DLD1 (cell line): ENCODE results near the gene ZBP1.

Experiments
- in situ Hi-C: cut with HindIII; loops from 2 replicates; pipeline ENCODE4 v1.10.0; 2017; ENCODE audit warnings: low sequenced_read_pairs

ZBP1 gene

DNA sequence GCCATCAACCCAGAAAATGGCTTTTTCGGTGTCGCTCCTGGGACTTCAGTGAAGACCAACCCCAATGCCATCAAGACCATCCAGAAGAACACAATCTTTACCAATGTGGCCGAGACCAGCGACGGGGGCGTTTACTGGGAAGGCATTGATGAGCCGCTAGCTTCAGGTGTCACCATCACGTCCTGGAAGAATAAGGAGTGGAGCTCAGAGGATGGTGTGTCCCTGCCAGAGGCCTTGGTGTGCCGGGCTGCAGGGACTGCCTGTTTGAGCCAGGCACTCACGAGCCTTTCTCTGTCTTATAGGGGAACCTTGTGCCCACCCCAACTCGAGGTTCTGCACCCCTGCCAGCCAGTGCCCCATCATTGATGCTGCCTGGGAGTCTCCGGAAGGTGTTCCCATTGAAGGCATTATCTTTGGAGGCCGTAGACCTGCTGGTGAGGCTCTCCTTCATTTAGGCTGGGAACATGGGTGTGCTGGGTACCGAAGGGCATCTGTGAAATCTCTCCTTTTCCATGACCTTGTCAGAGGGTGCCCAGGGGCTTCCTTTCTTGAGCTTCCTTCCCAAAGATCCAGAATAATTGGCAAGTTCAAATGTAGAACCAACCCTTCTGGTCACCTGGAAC lies 55.9 kb downstream of the ZBP1 start:
- in situ Hi-C loops, result no loop called here

DNA sequence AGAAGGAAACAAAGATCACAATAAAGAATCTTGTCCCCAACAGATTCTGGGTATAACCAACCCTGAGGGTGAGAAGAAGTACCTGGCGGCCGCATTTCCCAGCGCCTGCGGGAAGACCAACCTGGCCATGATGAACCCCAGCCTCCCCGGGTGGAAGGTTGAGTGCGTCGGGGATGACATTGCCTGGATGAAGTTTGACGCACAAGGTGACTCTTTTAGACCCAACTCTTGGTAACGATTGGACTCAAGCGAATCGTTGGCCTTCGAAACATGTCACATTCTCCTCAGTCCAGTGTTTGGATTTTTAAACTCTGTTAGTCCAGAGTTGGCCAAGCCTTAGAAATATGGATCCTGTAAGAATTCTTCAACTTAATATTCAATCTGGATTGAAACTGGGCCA lies 56.7 kb downstream of the ZBP1 start:
- in situ Hi-C loops, result no loop called here

- in situ Hi-C loops, result no loop called here
Measured at GRCh38 chr20:57562541-57563465, 57.4 kb downstream of the ZBP1 start.

DNA sequence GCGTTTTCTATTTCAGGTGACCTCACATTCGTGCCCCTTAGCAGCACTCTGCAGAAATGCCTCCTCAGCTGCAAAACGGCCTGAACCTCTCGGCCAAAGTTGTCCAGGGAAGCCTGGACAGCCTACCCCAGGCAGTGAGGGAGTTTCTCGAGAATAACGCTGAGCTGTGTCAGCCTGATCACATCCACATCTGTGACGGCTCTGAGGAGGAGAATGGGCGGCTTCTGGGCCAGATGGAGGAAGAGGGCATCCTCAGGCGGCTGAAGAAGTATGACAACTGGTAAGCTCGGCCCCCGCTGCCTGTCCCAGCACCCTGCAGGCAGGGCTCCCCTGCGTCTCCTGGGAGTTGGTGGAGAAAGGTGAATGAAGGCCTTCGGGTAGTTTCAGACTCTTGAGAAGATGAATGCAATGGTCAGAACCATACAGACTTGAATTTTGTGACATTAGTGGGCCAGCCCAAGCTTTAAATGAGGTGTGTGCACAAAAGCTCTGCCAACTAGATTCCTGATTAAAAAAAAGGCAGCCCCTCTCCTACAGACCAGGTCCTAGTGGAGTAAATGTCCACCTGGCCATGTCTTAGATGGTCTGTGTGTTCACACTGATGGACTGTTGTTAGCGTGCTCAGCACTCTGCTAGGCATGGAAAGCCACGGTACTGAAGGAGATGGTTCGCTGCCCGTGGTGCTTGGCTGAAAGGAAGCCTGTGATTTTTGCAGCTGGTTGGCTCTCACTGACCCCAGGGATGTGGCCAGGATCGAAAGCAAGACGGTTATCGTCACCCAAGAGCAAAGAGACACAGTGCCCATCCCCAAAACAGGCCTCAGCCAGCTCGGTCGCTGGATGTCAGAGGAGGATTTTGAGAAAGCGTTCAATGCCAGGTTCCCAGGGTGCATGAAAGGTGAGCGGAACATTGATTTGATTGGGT lies 58.6 kb downstream of the ZBP1 start:
- in situ Hi-C loops, result no loop called here

- in situ Hi-C loops, result no loop called here
Measured at GRCh38 chr20:57560554-57561355, 59.5 kb downstream of the ZBP1 start, which contains the start of gene PCK1. PCK1 (plus strand) TSS chr20:57561110; CDS start chr20:57561412, 302 bp downstream.

DNA sequence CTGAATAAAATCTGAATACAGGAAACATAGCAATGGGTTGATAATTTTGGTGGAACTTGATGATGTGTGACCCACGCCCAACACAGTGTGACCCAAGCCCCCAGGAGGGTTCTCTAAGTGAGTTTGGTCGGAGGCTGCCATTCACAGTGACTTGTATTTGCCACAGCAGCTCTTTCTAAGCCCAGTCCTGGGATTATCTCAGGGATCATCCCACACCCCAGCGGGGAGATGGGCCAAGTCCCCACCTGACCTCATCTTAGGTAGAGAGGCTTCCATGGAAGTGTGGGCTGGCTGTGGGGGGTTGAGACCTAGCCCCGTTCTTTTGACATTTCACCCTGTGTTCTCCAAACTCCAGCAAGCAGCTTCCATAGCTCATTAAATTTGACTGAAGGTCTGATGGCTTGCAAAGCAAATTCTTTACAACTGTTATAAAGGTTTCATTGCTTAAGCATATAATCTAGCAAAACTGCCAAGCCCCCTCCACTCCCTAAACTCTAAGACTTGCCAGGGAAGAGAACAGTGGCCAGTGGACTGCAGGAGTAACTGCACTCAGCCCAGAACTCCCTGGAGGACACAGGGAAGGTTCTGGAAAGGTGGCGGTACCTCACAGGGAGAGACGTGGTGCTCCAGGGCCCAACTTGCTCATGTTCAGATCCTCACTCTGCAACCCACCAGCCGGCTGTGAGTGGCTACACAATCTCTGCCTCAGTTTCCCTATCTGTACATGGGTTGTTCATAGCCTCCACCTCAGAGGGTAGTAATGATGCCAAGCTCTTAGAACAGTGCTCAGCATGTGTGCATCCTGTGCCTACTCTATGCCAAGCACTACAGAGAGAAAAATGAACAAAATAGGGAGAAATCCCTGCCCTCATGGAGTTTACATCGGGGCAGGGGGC lies 60.3 kb downstream of the ZBP1 start:
- in situ Hi-C loops, result no loop called here

GRCh38 chr20:57559289-57559634 lies 61.0 kb downstream of the ZBP1 start:
- in situ Hi-C loops, result no loop called here

GRCh38 chr20:57558614-57559288 lies 61.5 kb downstream of the ZBP1 start:
- in situ Hi-C loops, result no loop called here

DNA sequence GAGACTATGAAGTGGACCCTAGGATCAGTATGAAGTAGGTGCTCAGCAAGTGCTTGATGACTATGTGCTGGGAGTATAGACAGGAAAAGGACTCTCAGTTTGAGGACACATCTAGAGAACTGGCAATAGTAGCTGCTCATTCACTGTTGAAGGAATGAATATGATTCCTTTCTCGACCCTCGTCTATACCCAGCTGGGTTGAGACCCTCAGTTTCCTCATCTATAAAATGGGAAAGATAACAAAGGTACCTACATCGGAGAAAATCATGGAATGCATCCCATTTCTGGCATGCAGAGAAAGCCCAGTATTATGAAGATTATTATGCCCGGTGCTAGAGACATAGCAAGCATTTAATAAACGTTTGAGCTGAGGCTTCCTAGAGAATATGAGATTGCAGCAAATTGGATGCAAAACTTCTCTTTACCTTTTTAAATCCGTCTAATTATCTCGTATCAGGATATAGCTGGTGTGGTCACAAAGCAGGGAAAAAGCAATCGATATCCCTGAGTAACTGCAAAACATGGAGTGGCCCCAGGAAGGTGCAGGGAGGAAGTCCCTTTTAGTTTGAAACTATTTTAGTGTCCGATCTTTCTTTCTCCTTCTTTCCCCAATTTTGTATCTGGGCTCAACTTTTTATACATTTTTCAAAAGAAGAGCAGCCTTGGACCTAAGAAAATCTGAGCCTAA lies 62.2 kb downstream of the ZBP1 start:
- in situ Hi-C loops, result no loop called here

- in situ Hi-C loops, result no loop called here
Measured at GRCh38 chr20:57556980-57557274, 63.3 kb downstream of the ZBP1 start.

- in situ Hi-C loops, result no loop called here
Measured at GRCh38 chr20:57555457-57556184, 64.6 kb downstream of the ZBP1 start.
